ENCODE results near the gene INPP1. TPM values are rescaled to one million over a fixed set of nuclear protein-coding genes. Genes with fewer than 3 reads are reported as not detected.

INPP1 gene
- total RNA-seq, 2 donors from 2014 or later, result 1.7 to 3.5 TPM

DNA sequence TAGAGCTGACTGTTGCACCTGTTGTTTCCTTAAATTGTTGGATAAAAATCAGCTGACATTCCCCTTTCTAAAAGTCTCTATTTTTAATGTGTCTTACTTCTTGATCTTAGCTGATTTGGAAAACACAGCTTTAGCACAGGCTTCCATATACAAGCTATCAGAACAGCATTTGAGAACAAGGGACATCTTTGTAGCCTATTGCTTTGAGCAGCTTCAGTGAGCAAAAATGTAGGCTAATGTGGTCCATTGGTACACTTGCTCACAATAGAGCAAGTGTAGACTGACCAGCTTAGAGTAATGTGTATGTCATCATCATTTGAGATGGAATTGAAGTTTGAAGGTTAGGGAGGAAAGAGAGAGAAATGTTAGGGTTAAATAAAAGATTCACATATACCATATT, 7.0 kb downstream of the INPP1 start:
- Mint-ChIP-seq H3K27ac (no peak overlapping the region), H3K9me3 (no peaks in the 10 kb centered on the region), H3K4me1 (peaks cover 16% of the 10 kb centered on the region), H3K4me3 (no peak overlapping the region), H3K36me3 (ENCODE audit: low read depth) (no peaks in the 10 kb centered on the region), H3K27me3 (ENCODE audit: insufficient read depth) (no peaks in the 10 kb centered on the region)
- TF ChIP-seq, protein P1, sequence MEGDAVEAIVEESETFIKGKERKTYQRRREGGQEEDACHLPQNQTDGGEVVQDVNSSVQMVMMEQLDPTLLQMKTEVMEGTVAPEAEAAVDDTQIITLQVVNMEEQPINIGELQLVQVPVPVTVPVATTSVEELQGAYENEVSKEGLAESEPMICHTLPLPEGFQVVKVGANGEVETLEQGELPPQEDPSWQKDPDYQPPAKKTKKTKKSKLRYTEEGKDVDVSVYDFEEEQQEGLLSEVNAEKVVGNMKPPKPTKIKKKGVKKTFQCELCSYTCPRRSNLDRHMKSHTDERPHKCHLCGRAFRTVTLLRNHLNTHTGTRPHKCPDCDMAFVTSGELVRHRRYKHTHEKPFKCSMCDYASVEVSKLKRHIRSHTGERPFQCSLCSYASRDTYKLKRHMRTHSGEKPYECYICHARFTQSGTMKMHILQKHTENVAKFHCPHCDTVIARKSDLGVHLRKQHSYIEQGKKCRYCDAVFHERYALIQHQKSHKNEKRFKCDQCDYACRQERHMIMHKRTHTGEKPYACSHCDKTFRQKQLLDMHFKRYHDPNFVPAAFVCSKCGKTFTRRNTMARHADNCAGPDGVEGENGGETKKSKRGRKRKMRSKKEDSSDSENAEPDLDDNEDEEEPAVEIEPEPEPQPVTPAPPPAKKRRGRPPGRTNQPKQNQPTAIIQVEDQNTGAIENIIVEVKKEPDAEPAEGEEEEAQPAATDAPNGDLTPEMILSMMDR (conservative IDR thresholded peaks at IDR 0.05), result no peak
- no peak for DNase-seq
- Histone ChIP-seq H3K36me3 (ENCODE audit: control insufficient read depth, insufficient read depth, low read length) (no peaks in the 10 kb centered on the region), H3K27me3 (ENCODE audit: control insufficient read depth, insufficient read depth, low read length, poor library complexity, severe bottlenecking) (no peaks in the 10 kb centered on the region), H3K4me1 (ENCODE audit: control insufficient read depth, insufficient read depth, low read length) (peaks cover 7% of the 10 kb centered on the region), H3K9ac (ENCODE audit: extremely low read depth, low read length, poor library complexity, severe bottlenecking) (no peak overlapping the region), H3K9me3 (ENCODE audit: control insufficient read depth, low read length) (no peaks in the 10 kb centered on the region), H3K27ac (ENCODE audit: low read depth, low read length) (no peak overlapping the region), H3K4me3 (ENCODE audit: low read length) (no peak overlapping the region)

DNA sequence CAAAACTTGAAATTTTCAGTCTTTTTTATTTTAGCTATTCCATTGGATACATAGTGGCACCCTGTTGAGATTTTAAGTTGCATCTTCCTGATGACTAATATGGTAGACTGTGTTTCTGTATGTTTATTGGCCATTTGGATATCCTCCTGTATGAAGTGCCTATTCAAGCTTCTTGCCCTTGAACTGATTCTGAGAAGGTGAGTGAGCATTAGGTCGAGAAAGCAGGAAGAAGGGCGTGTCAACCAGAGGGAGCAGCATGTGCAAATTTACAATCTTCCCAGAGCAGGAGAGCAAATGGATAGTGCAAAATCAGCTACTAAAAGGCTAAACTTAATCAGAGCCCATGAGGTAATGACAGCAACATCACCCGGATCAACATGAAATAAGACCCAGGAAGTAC, 8.6 kb downstream of the INPP1 start:
- Histone ChIP-seq H3K4me3 (ENCODE audit: low read length) (no peak overlapping the region), H3K27ac (ENCODE audit: low read depth, low read length) (no peak overlapping the region), H3K27me3 (ENCODE audit: control insufficient read depth, insufficient read depth, low read length, poor library complexity, severe bottlenecking) (no peaks in the 10 kb centered on the region), H3K9ac (ENCODE audit: extremely low read depth, low read length, poor library complexity, severe bottlenecking) (no peak overlapping the region), H3K9me3 (ENCODE audit: control insufficient read depth, low read length) (no peaks in the 10 kb centered on the region), H3K4me1 (ENCODE audit: control insufficient read depth, insufficient read depth, low read length) (peaks cover 7% of the 10 kb centered on the region), H3K36me3 (ENCODE audit: control insufficient read depth, insufficient read depth, low read length) (no peaks in the 10 kb centered on the region)
- H3K27ac Mint-ChIP-seq, result no peak overlapping the region
- no peaks in the 10 kb centered on the region for H3K9me3 Mint-ChIP-seq
- H3K27me3 Mint-ChIP-seq (ENCODE audit: insufficient read depth), result no peaks in the 10 kb centered on the region
- no peak for DNase-seq
- 87 to 90% methylated on average over 2 to 3 of the region's 3 CpGs for WGBS, 2 experiments (ENCODE audit: insufficient coverage in 1 of 2, insufficient read length in 1 of 2)
- H3K36me3 Mint-ChIP-seq (ENCODE audit: low read depth), result no peaks in the 10 kb centered on the region
- peaks cover 20% of the 10 kb centered on the region for H3K4me1 Mint-ChIP-seq
- no peak overlapping the region for H3K4me3 Mint-ChIP-seq
- TF ChIP-seq, protein P1 (conservative IDR thresholded peaks at IDR 0.05), result no peak

DNA sequence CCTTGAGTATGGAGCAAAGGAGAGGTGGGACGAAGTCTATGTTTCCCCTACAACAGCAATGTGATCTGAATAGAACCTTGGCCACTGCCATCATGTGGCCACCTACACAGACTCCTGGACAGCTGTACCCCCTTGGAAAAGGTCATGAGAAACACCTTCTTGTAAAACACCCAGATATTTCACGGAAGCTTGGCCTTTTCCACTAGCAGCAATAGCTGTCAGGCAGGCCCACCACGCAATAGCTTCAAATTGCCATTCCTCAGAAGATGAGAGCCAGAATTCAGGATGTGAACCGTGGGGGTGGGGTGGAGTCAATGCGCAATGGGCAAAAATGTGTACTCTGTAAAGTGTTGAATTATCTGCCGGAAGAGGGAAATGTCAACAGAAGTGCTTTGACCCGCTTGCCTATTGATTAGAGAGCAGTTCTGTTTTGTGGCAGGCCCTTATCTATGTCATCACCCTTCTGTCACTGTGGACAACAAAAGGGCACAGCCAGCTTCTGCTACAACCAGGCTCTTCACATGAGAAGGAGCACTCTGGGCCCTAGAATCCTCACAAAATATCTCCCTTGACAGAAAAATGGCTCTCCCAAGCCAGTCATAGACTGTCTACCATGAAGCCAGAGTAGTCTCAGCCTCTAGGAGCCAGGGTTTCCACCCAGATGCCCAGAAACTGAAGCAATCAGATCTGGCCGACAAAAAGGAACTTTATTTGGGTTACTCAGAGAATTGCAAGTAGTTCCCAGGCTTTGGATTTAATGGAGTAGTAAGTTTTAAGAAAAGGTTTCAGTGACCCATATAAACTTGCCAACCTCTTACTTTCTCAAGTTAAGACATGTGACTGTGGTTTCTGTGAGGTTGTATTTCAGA, 9.5 kb downstream of the INPP1 start:
- TF ChIP-seq, protein P1 (conservative IDR thresholded peaks at IDR 0.05), result no peak
- H3K27ac Mint-ChIP-seq, result no peak overlapping the region
- H3K4me3 Mint-ChIP-seq, result no peak overlapping the region
- no peaks in the 10 kb centered on the region for H3K9me3 Mint-ChIP-seq
- Histone ChIP-seq H3K36me3 (ENCODE audit: control insufficient read depth, insufficient read depth, low read length) (no peaks in the 10 kb centered on the region), H3K27ac (ENCODE audit: low read depth, low read length) (no peak overlapping the region), H3K4me3 (ENCODE audit: low read length) (no peak overlapping the region), H3K9ac (ENCODE audit: extremely low read depth, low read length, poor library complexity, severe bottlenecking) (no peak overlapping the region), H3K4me1 (ENCODE audit: control insufficient read depth, insufficient read depth, low read length) (peaks cover 7% of the 10 kb centered on the region), H3K9me3 (ENCODE audit: control insufficient read depth, low read length) (no peaks in the 10 kb centered on the region), H3K27me3 (ENCODE audit: control insufficient read depth, insufficient read depth, low read length, poor library complexity, severe bottlenecking) (no peaks in the 10 kb centered on the region)
- WGBS, 2 experiments (ENCODE audit: insufficient coverage in 1 of 2, insufficient read length in 1 of 2), result 91 to 92% methylated on average over 5 to 8 of the region's 8 CpGs
- H3K27me3 Mint-ChIP-seq (ENCODE audit: insufficient read depth), result no peaks in the 10 kb centered on the region
- peaks cover 20% of the 10 kb centered on the region for H3K4me1 Mint-ChIP-seq
- DNase-seq, result no peak
- no peaks in the 10 kb centered on the region for H3K36me3 Mint-ChIP-seq (ENCODE audit: low read depth)

Data from endodermal cell (in vitro differentiated cells).